ENCODE measurements around the gene PRKCH.

The PRKCH gene

GRCh38 chr14:61438860-61439765 lies 117.7 kb downstream of the PRKCH start:
- H3K4me3 ChIP-seq (ENCODE audit: low read depth, low read length): no peak overlapping the region
- TF ChIP-seq CTCF (IDR thresholded peaks at IDR 0.05; ENCODE audit: low read depth, low read length): no peak

- no peak for TF ChIP-seq CTCF (IDR thresholded peaks at IDR 0.05; ENCODE audit: low read depth, low read length)
- no peak overlapping the region for H3K4me3 ChIP-seq (ENCODE audit: low read depth, low read length)
Measured at GRCh38 chr14:61439779-61440418, 118.5 kb downstream of the PRKCH start.

GRCh38 chr14:61443481-61443880 lies 122.1 kb downstream of the PRKCH start:
- no peak overlapping the region for H3K4me3 ChIP-seq (ENCODE audit: low read depth, low read length)
- TF ChIP-seq CTCF (IDR thresholded peaks at IDR 0.05; ENCODE audit: low read depth, low read length): no peak

- no peak overlapping the region for H3K4me3 ChIP-seq (ENCODE audit: low read depth, low read length)
- TF ChIP-seq CTCF (IDR thresholded peaks at IDR 0.05; ENCODE audit: low read depth, low read length): no peak
Measured at GRCh38 chr14:61444215-61444768, 122.9 kb downstream of the PRKCH start.

GRCh38 chr14:61451491-61451890 lies 130.1 kb downstream of the PRKCH start:
- H3K4me3 ChIP-seq (ENCODE audit: low read depth, low read length): no peak overlapping the region
- no peak for TF ChIP-seq CTCF (IDR thresholded peaks at IDR 0.05; ENCODE audit: low read depth, low read length)

- H3K4me3 ChIP-seq (ENCODE audit: low read depth, low read length): no peak overlapping the region
- no peak for TF ChIP-seq CTCF (IDR thresholded peaks at IDR 0.05; ENCODE audit: low read depth, low read length)
Measured at GRCh38 chr14:61451891-61452400, 130.6 kb downstream of the PRKCH start.

All from WI38 (cell line).